ENCODE measurements around the gene PRPF6.

The PRPF6 gene

GRCh38 chr20:64032706-64033624 lies 52.0 kb downstream of the PRPF6 start:
- no peak for DNase-seq (ENCODE audit: low read depth in 1 of 2, low spot score in 1 of 2)

GRCh38 chr20:64033981-64034493 lies 53.1 kb downstream of the PRPF6 start:
- DNase-seq (ENCODE audit: low read depth in 1 of 2, low spot score in 1 of 2): no peak

- peak in 1 of 2 donors; percentile 17 for DNase-seq (ENCODE audit: low read depth in 1 of 2, low spot score in 1 of 2)
Measured at GRCh38 chr20:64035066-64035932, 54.4 kb downstream of the PRPF6 start.

- no peak for DNase-seq (ENCODE audit: low read depth in 1 of 2, low spot score in 1 of 2)
Measured at GRCh38 chr20:64035933-64036345, 55.0 kb downstream of the PRPF6 start, which contains the start of gene C20orf204. Gene C20orf204, plus strand, starts transcription at chr20:64036182. Its CDS starts 142 bp downstream, at chr20:64036324.

- DNase-seq (ENCODE audit: low read depth in 1 of 2, low spot score in 1 of 2): no peak
Measured at GRCh38 chr20:64036346-64037198, 55.6 kb downstream of the PRPF6 start.

- no peak for DNase-seq (ENCODE audit: low read depth in 1 of 2, low spot score in 1 of 2)
Measured at GRCh38 chr20:64037199-64037497, 56.2 kb downstream of the PRPF6 start.

GRCh38 chr20:64037498-64038213 lies 56.7 kb downstream of the PRPF6 start:
- no peak for DNase-seq (ENCODE audit: low read depth in 1 of 2, low spot score in 1 of 2)

GRCh38 chr20:64038224-64038564 lies 57.3 kb downstream of the PRPF6 start:
- DNase-seq (ENCODE audit: low read depth in 1 of 2, low spot score in 1 of 2): no peak

GRCh38 chr20:64038565-64039292 lies 57.8 kb downstream of the PRPF6 start:
- peak; percentile 60 to 71 for DNase-seq (ENCODE audit: low read depth in 1 of 2, low spot score in 1 of 2)

GRCh38 chr20:64039293-64040160 lies 58.6 kb downstream of the PRPF6 start:
- DNase-seq (ENCODE audit: low read depth in 1 of 2, low spot score in 1 of 2): no peak

- no peak for DNase-seq (ENCODE audit: low read depth in 1 of 2, low spot score in 1 of 2)
Measured at GRCh38 chr20:64040231-64041039, 59.5 kb downstream of the PRPF6 start.

GRCh38 chr20:64041040-64041780 lies 60.3 kb downstream of the PRPF6 start:
- no peak for DNase-seq (ENCODE audit: low read depth in 1 of 2, low spot score in 1 of 2)

- no peak for DNase-seq (ENCODE audit: low read depth in 1 of 2, low spot score in 1 of 2)
Measured at GRCh38 chr20:64041781-64042053, 60.8 kb downstream of the PRPF6 start.

- no peak for DNase-seq (ENCODE audit: low read depth in 1 of 2, low spot score in 1 of 2)
Measured at GRCh38 chr20:64042054-64042781, 61.3 kb downstream of the PRPF6 start.

- DNase-seq (ENCODE audit: low read depth in 1 of 2, low spot score in 1 of 2): no peak
Measured at GRCh38 chr20:64043768-64044167, 62.8 kb downstream of the PRPF6 start.

- no peak for DNase-seq (ENCODE audit: low read depth in 1 of 2, low spot score in 1 of 2)
Measured at GRCh38 chr20:64044484-64045247, 63.7 kb downstream of the PRPF6 start.

Measured in stimulated activated CD4-positive, alpha-beta T cell treated with anti-CD3 and anti-CD28 coated beads, Interleukin-15, amount 100 ng/mL, for 1 hour (primary cell).